VCaP (cell line): ENCODE measurements around the gene SLA2.
"Not testable (repeated sequence)": the region's sequence is repeated elsewhere in the genome, so short reads cannot be mapped to it uniquely, and the experiment has no call there.

Source experiments
- H3K27ac ChIP-seq: fragments of 450-650 bp; 2 replicates; pipeline ENCODE4 v1.5.1; 2017
- TF ChIP-seq, protein P1 (sequence below): fragments of 450-650 bp; conservative IDR thresholded peaks from 2 replicates; pipeline ENCODE4 v1.5.1; 2017; ENCODE audit warnings: mild to moderate bottlenecking, moderate library complexity

SLA2 gene

DNA sequence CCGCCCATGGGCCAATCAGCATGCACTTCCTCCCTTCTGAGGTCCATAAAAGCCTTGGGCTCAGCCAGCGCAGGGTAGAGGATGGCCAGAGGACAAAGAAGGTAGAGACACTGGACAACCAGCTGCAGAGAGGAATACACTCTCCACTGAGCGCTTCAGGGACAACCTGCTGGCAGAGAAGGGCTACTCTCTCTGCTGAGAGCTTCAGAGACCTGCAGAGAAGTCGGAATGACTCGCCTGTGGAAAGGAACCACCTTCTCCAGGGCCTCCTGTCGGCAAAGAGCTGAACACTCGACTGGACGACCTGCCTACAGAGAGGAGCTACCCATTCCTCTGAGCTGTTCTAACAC lies 31.4 kb upstream of the SLA2 start:
- H3K27ac ChIP-seq, result no peak overlapping the region
- TF ChIP-seq, protein P1, sequence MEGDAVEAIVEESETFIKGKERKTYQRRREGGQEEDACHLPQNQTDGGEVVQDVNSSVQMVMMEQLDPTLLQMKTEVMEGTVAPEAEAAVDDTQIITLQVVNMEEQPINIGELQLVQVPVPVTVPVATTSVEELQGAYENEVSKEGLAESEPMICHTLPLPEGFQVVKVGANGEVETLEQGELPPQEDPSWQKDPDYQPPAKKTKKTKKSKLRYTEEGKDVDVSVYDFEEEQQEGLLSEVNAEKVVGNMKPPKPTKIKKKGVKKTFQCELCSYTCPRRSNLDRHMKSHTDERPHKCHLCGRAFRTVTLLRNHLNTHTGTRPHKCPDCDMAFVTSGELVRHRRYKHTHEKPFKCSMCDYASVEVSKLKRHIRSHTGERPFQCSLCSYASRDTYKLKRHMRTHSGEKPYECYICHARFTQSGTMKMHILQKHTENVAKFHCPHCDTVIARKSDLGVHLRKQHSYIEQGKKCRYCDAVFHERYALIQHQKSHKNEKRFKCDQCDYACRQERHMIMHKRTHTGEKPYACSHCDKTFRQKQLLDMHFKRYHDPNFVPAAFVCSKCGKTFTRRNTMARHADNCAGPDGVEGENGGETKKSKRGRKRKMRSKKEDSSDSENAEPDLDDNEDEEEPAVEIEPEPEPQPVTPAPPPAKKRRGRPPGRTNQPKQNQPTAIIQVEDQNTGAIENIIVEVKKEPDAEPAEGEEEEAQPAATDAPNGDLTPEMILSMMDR, result no peak

DNA sequence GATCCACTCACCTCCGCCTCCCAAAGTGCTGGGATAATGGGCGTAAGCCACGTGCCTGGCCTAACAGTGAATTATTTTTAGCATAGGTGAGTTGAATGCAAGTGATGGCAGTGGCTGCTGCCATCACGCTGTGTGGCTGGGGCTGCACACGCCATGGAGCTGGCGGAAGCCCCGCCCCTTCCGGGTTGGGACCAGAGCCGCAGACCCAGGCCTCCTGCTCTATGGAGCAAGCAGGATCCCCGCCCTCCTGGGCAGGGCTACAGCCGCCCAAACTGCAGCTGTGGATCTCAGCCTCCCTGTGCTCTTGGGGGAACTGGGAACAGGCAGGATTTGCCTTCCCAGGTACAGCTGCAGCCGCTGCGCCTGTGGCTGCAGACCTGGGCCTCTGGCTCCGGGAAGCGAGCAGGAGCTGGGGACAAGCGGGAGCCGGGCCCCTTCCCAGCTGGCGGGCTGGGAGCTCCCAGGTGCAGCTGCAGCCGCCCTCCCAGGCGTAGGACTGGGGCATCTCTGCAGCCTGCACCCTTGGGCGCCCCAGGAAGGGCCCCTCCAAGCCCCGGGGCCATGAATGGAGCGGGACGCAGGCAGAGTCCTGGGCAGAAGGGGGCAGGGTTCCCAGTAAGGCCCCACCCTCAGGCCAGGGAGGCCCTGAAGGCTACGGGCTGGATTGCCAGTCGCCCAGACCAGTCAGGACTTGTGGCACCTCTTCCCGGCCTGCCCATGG lies 30.9 kb upstream of the SLA2 start:
- TF ChIP-seq, protein P1, result no peak
- no peak overlapping the region for H3K27ac ChIP-seq

DNA sequence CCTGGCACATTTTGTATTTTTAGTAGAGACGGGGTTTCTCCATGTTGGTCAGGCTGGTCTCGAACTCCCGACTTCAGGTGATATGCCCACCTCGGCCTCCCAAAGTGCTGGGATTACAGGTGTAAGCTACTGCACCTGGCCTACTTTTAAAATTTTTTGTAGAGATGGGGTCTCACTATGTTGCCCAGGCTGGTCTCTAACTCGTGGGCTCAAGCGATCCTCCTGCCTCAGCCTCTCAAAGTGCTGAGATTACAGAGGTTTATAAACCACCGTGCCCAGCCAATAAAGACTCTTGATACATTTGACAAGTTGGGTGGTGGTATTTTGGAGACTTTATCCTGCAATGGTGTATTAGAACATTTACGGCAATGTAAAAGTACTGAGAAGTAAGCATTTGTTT lies 29.5 kb upstream of the SLA2 start:
- not testable (repeated sequence) for H3K27ac ChIP-seq

DNA sequence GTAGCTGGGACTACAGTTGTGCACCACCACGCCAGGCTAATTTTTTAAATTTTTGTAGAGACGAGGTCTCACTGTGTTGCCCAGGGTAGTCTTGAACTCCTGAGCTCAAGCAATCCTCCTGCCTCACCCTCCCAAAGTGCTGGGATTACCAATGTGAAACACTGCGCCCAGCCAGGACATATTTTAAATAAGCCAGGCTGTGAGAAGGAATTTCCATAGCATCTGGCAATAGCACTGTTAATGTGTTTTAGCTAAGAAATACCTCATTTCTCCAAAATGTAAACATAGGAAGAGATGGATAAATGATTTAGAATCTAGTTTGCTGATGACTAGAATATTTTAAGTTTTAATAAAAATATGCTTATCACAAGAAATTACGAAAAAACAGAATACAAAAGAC lies 27.0 kb upstream of the SLA2 start:
- H3K27ac ChIP-seq, result peak overlapping the region; percentile 70
- TF ChIP-seq, protein P1, result no peak

DNA sequence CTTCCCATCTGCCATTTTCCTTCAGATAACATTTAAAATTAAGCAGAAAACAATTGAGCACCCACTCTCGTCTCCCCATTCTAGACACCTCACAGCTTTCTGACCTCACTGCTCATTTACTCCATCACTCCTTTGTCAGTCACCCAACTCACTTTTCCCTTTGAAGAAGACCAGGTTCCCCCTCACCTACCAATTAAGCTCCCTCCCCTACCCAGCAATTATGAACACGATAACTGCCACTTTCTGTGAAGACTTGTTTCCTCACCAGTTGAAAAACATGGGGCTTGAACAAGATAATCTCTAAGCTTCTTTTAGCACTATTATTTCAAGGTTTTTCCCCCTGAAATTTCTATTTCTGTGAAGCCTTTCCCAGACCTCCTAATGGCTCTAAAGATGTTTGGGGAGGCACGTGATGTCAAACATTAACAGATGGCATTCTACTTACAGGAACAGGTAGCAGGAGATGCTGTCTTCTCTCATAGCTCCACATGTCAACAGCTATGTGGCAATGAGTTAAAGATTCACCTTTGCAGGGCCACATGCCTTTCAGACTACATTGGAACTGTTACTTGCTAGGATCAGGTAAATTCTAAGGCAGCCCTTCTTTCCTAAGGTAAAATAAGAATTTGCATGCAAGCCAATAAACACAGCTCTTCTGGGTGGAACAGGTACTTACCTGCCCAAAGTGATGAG lies 24.8 kb upstream of the SLA2 start:
- TF ChIP-seq, protein P1, result no peak
- H3K27ac ChIP-seq, result peak overlapping the region; percentile 70; the same call in 1 of the 2 replicates

DNA sequence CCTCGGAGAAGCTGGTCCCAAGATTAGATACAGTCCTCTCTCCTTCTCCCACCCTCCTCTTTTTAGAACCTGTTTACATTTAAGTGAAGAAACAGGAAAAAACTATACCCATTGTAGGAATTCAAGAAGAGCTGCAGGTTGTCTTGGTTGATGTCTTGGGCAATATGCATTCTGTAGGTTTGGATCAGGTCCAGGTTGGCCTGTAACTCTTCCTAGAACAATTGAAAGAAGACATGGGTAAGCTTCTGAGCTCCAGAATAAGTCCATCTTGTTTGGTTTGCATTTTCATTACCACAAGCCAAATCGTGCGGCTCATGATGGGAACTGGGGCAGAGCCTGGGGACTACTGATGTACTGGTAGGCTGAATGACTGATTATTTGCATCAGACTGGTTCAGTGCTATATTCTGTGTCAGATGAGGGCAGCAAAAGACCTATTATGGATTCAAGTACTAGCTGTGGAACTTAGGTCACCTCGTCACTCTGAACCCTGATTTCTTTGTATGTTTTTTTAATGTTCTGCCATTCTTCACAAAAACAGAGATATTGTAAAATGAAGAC lies 20.3 kb upstream of the SLA2 start:
- TF ChIP-seq, protein P1, result peak; percentile 13
- no peak overlapping the region for H3K27ac ChIP-seq

DNA sequence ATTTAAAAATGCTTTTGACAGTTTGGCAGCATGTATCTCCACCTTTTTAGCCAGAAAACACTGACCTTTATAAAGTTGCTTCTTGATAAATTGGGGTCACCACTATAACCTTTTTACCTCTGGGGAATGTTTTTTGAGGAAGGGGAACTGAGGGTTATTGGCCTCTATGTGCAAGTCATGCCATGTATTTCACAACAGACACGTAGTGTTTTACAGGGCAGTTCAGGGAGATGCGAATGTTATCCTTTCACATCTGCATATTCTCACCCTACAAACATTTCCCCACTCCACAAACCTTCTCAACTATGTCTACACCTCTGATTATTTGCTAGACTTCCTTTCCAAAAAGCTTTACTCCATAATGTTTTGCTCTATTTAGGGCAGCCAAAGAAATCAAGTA lies 17.0 kb upstream of the SLA2 start:
- H3K27ac ChIP-seq, result no peak overlapping the region

More for the DNA sequence above, 17.0 kb upstream of the SLA2 start:
- TF ChIP-seq, protein P1, result no peak
